DMS53 (cell line): Measurements from ENCODE around the gene ZSCAN31.
A peak's percentile ranks its signal among the peaks of the same experiment; 100 is the strongest.
"Not testable (repeated sequence)": the region's sequence is repeated elsewhere in the genome, so short reads cannot be mapped to it uniquely, and the experiment has no call there.

Experiments used
- DNase-seq: peaks from one replicate; lab custom pipeline; 2025; lab: John Stamatoyannopoulos, UW

The ZSCAN31 gene

DNA sequence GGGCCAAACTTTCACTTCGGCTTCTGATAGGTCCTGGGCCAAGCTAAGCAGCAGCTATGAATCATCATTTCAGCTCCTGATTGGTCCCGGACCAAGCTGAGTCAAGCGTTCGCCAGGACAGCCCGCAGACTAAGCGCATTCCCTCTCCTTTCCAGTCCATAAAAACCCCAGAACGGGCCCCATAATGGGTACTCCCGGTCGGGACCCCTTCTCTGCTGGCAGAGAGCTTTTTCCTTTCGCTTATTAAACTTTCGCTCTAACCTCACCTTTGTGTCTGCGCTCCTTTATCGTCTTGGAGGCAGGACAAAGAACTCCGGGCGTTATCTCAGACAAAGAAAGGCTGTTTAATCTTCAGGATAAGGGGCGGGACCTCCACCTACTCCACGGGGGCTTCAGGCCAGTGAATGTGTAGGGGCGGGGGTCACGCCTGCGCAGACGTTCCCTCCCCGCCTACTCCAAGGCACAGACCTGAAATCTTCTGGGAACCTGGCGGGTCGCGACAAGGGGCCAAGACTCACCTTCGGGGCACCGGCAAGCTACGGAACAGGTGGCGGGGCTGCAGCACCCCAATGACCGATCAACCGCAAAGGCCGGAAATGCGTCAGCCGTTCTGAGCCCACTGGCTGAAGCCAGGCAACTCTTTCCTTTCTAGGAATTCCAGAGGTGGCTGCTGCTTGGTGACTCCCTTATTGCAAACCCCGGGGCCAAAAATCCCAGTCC is at the start of gene ZSCAN31:
Gene ZSCAN31, minus strand, starts transcription at position 585 of the 720 bp plus-strand sequence. CDS start 6,465 bp downstream, outside the sequence.
- DNase-seq, result peak; percentile 98

DNA sequence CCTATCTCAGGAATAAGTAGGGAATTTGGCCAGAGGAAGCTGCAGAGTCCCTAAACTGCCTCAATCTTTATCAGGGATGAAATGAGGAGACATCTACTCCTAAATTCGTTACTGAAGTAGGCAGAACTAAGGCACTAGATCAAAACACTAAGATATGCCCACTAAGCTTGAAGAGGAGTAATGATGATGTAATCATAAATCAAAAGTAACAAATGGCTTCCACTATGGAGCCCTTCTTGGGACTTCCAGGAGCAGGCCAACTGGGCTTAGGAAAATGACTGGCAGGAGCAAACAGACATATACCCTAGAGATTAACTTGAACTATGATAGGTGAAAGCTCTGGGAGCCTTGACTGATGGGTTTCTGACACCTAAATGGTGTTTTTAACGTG is 48.2 kb upstream of the ZSCAN31 start:
- DNase-seq, result no peak

DNA sequence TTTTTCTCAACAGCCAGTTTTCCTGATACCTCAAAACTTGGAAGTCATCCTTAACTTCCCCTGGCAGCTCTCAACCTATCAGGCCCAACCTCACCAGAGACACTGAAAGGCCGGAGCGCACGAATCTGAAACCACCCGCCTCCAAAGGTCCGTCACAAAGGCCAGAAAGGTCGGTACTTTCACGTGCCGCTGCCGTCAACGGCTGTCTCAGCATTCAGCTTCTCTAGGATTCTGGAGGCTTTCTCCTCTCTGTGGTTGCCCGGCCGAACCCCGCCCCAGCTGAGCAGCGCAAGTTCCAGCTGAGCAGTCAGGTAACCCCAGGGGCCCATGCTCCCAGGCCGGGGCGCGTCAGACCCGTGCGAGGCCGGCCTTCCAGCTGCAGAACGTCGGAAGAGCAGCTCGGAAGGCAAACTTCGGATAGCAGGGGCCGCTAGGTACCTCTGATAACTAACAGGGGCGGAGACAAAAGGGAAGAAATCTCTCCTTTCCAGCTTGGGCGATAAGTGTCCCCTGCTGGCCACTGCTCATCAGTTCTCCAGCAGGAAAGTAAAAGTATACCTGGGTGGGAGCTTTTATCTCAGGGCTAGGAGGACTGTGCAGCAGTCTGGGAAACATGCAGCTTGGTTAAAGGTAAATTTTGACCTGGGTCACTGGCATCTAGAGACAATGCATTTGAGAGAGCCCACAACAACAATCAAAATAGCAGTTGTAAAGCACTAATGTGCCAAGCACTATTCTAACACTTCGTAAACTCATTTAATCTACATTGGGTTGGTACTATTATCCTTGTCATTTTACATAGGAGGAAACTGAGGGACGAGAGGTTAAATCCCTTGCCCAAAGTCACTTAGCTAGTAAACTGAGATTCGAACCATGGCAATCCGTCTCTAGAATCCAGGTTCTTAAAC is 47.5 kb upstream of the ZSCAN31 start:
- DNase-seq, result peak; percentile 96

DNA sequence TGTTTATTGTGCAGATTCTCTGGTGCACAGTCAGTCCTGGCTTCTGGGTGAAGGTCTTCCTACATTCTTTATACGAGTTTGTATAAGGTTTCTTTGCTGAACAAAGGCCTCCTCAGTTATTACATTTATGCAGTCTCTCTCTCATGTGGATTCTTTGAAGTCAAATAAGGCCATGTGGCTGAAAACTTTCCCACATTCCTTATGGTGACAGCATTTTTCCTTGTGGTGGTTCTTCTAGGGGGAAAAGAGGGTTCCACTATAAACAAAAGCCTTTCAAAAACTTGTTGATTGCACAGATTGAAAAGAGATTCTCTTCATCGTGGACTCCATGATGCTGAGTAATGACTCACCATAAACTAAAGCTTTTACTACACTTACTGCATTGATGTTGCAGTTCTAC is 44.4 kb upstream of the ZSCAN31 start:
- DNase-seq, result no peak

DNA sequence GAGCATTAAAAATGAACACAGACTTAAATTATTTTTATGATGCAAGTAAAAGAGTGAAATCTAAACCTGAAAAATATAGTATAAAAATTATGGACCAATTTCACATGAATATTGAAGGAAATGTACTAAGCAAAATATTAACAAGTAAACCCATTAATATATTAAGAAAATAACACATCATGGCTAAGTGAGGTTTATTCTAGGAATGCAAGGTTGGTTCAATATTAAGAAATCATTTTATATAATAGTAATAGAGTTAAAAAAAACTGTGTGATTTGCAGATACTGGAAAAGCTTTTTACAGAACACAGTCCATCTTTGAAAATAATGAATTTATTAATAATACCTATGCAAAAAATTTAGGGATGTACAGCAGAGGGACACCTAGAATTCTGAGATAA is 42.7 kb upstream of the ZSCAN31 start:
- DNase-seq, result no peak

DNA sequence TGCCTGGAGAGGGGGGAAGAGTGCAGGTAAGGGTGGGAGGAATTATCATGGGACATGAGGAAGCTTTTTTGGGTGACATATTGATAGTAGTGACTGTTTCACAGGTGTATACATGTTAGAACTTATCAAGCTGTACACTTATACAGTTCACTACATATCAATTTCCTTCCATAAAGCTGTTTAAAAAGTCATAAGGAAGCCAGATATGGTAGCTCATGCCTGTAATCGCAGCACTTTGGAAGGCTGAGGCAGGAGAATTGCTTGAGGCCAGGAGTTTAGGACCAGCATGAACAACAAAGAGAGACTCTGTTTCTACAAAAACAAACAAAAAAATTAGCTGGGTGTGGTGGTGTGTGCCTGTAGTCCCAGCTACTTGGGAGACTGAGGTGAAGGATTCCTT is 41.9 kb upstream of the ZSCAN31 start:
- no peak for DNase-seq

- DNase-seq, result no peak
Measured at GRCh38 chr6:28373925-28374324, 38.0 kb upstream of the ZSCAN31 start.

DNA sequence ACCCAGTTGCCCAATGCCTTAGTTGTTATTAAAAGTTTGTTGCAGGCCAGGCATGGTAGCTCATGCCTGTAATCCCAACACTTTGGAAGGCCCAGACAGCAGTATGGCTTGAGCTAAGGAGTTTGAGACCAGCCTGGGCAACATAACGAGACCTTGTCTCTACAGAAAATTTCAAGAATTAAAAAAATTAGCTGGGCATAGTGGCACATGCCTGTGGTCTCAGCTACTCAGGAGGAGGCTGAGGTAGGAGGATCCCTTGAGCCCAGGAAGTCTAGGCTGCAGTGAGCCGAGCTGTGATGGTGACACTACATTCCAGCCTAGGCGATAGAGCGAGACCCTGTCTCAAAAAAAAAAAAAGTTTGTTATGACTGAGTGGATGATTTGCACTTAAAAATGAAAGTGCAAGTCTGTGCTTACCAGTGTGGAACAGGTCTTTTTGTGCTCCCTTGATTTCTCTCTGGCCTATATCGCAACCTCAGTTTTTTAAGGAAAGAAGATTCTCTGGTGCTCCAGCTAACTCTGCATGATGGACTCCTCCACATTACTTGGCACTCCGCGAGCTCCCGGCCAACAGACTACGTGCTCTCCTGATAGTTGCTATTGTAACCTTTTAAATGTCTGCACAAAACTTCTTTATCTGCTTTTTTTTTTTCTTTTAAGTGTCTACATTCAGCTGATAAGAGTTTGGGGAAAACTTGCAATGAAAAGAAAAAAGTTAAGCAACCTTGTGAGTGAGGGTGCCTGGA is 35.9 kb upstream of the ZSCAN31 start:
- no peak for DNase-seq

GRCh38 chr6:28371280-28371679 is 35.3 kb upstream of the ZSCAN31 start:
- no peak for DNase-seq

GRCh38 chr6:28370440-28370839 is 34.5 kb upstream of the ZSCAN31 start:
- no peak for DNase-seq

- DNase-seq, result no peak
Measured at GRCh38 chr6:28369463-28369862, 33.5 kb upstream of the ZSCAN31 start.

DNA sequence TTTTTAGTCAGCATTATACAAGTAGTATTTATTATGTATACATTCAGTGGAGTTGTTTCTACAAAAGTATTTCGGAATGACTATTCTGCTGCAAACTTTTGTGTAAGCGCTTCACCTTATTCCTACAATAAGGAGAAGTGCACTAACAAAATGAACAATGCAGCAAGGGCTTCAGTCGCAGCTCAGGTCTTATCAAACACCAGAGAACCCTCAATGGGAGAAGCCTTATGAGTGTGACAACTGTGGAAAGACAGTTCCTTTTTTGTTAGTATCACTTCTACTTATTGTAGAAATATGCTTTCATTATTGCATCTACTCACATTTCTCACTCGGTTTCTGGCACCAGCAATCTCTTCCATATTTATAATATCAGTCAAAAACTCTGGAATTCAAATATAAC is 32.6 kb upstream of the ZSCAN31 start:
- no peak for DNase-seq

GRCh38 chr6:28365590-28365989 is 29.6 kb upstream of the ZSCAN31 start:
- DNase-seq, result not testable (repeated sequence)

DNA sequence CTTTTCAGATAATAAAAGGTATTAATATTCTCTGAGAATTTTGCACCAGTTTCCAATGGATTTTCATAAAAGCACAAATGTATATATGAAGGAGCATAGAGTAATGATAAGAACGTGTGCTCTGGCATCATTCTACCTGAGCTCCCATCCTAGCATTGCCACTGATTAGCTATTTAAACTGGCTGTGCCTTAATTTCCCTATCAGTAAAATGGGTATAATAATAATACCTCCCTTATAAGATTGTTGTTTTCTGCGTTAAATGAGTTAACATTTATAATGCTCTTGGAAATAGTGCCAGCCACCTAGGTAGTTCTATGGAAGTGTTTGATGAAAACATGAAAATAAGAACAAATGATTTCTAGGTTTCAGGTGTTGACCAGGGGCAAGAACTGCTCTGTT is 25.0 kb upstream of the ZSCAN31 start:
- no peak for DNase-seq

DNA sequence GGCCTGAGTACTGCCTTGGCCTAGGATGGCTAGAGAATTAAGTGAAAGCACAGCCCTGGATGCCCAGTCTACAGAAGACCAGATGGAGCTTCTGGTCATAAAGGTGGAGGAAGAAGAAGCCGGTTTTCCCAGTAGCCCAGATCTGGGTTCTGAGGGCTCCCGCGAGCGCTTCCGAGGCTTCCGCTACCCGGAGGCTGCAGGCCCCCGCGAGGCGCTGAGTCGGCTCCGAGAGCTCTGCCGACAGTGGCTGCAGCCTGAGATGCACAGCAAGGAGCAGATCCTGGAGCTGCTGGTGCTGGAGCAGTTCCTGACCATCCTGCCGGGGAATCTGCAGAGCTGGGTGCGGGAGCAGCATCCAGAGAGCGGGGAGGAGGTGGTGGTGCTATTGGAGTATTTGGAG is 23.6 kb upstream of the ZSCAN31 start:
- DNase-seq, result not testable (repeated sequence)

- peak; percentile 41 for DNase-seq
Measured at GRCh38 chr6:28357036-28357435, 21.1 kb upstream of the ZSCAN31 start.

GRCh38 chr6:28356666-28357020 is 20.7 kb upstream of the ZSCAN31 start:
- DNase-seq, result no peak

- DNase-seq, result peak; percentile 96
Measured at GRCh38 chr6:28355743-28356665, 20.1 kb upstream of the ZSCAN31 start.

GRCh38 chr6:28354688-28355554 is 19.0 kb upstream of the ZSCAN31 start:
- peak; percentile 33 for DNase-seq

- peak; percentile 97 for DNase-seq
Measured at GRCh38 chr6:28353981-28354676, 18.2 kb upstream of the ZSCAN31 start.
